Measurements from ENCODE around the gene LRCOL1.

DNA sequence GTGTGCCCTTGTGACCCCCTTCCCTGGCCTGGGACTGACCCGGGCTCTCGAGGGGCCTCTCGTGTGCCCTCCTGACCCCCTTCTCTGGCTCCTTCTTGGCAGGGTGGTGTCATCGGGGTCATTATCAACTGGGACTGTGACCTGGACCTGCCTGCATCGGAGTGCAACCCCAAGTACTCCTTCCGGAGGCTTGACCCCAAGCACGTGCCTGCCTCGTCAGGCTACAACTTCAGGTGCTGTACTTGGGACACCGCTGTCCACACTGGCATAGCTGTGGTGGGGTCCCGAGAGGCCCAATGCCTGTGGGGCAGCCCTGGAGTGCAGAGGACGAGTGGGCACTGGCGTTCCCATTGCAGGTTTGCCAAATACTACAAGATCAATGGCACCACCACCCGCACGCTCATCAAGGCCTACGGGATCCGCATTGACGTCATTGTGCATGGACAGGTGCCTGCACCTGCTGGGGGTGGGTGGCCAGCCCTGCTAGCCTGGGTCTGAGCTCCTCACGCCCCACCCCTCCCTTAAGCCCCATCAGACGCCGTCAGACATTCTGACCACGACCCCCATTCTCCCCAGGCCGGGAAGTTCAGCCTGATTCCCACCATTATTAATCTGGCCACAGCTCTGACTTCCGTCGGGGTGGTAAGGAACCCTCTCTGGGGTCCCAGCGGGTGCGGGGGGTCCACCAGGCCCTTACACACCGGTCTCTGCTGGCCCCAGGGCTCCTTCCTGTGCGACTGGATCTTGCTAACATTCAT lies 10.7 kb upstream of the LRCOL1 start:
- TF ChIP-seq, protein P1, sequence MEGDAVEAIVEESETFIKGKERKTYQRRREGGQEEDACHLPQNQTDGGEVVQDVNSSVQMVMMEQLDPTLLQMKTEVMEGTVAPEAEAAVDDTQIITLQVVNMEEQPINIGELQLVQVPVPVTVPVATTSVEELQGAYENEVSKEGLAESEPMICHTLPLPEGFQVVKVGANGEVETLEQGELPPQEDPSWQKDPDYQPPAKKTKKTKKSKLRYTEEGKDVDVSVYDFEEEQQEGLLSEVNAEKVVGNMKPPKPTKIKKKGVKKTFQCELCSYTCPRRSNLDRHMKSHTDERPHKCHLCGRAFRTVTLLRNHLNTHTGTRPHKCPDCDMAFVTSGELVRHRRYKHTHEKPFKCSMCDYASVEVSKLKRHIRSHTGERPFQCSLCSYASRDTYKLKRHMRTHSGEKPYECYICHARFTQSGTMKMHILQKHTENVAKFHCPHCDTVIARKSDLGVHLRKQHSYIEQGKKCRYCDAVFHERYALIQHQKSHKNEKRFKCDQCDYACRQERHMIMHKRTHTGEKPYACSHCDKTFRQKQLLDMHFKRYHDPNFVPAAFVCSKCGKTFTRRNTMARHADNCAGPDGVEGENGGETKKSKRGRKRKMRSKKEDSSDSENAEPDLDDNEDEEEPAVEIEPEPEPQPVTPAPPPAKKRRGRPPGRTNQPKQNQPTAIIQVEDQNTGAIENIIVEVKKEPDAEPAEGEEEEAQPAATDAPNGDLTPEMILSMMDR (IDR thresholded peaks at IDR 0.05), result no peak
- TF ChIP-seq POLR2A (IDR thresholded peaks at IDR 0.05), result no peak

All from prostate gland (tissue), 2 donors.